Neural progenitor cell (in vitro differentiated cells): ENCODE data around the gene MITD1.

Source experiments
- CTCF ChIP-seq: fragments of 200-600 bp; sonication (generic); IDR thresholded peaks from 2 replicates; pipeline ENCODE4 v1.5.1; 2017; ENCODE audit warnings: antibody characterized with exemption, mild to moderate bottlenecking
- EZH2 ChIP-seq: fragments of 200-600 bp; sonication (generic); IDR thresholded peaks from 2 replicates; pipeline ENCODE4 v1.6.1; 2017; ENCODE audit warnings: antibody characterized with exemption, mild to moderate bottlenecking, moderate library complexity

- TF ChIP-seq CTCF (no peak), EZH2 (no peak)
Measured at GRCh38 chr2:99201959-99202678, 21.3 kb upstream of the MITD1 start.
